MCF 10A (cell line): Measurements from ENCODE around the gene MTFMT. TPM values are rescaled to one million over a fixed set of nuclear protein-coding genes. Genes with fewer than 3 reads are reported as not detected.
"Not testable (repeated sequence)": the region's sequence is repeated elsewhere in the genome, so short reads cannot be mapped to it uniquely, and the experiment has no call there.

Experiments
- BruUV-seq: library from RNA; stranded (reverse); fragments of 400-500 nt; replicated peaks from 2 replicates; lab custom pipeline; 2021; lab: Mats Ljungman, UMichigan
- CTCF ChIA-PET: fragments of 300-600 bp; sonication (Branson Sonifier 250); formaldehyde crosslinking; extraction: SDS; loops from one replicate; lab custom pipeline; 2021; ENCODE audit warnings: antibody characterized with exemption, inconsistent platforms; lab: Yijun Ruan, JAX
- POLR2A ChIA-PET: fragments of 300-600, 350-650 bp; sonication (Branson Sonifier 250); formaldehyde crosslinking; extraction: SDS; loops from one replicate; lab custom pipeline; 2020; ENCODE audit warnings: antibody characterized with exemption, inconsistent platforms; lab: Yijun Ruan, JAX
- DNase-seq: peaks from one replicate; pipeline ENCODE4 v3.0.0-alpha.2; 2018; ENCODE audit not compliant: unreplicated experiment
- H3K27ac Mint-ChIP-seq: one replicate; pipeline ENCODE4 v1.8.0; 2022; ENCODE audit warnings: mild to moderate bottlenecking, low read depth, mixed read lengths; ENCODE audit not compliant: unreplicated experiment
- H3K27me3 Mint-ChIP-seq: one replicate; pipeline ENCODE4 v1.8.0; 2022; ENCODE audit warnings: mixed read lengths; ENCODE audit not compliant: insufficient read depth, unreplicated experiment
- H3K36me3 Mint-ChIP-seq: one replicate; pipeline ENCODE4 v1.8.0; 2022; ENCODE audit warnings: mild to moderate bottlenecking, moderate library complexity, mixed read lengths; ENCODE audit not compliant: insufficient read depth, unreplicated experiment
- H3K4me1 Mint-ChIP-seq: one replicate; pipeline ENCODE4 v1.8.0; 2022; ENCODE audit warnings: mixed read lengths; ENCODE audit not compliant: insufficient read depth, unreplicated experiment
- H3K4me3 Mint-ChIP-seq: one replicate; pipeline ENCODE4 v1.8.0; 2022; ENCODE audit warnings: mild to moderate bottlenecking, moderate library complexity, mixed read lengths; ENCODE audit not compliant: unreplicated experiment
- H3K9me3 Mint-ChIP-seq: one replicate; pipeline ENCODE4 v1.8.0; 2022; ENCODE audit warnings: mixed read lengths; ENCODE audit not compliant: unreplicated experiment
- CTCF ChIP-seq: fragments of 200-600 bp; IDR thresholded peaks from one replicate; pipeline ENCODE4 v1.8.0; 2022; ENCODE audit warnings: antibody characterized with exemption, mild to moderate bottlenecking; ENCODE audit not compliant: unreplicated experiment
- intact Hi-C: fragments of 100-400 bp; cut with micrococcal nuclease; formaldehyde crosslinking; loops from 2 replicates; pipeline ENCODE4 v1.14.1; 2022
- total RNA-seq: library from RNA; stranded (reverse); gene quantifications from 2 replicates; pipeline ENCODE4 v1.2.3, GENCODE V29; 2022

MTFMT gene
- total RNA-seq, 1 experiment from 2014 or later: 15.9 TPM

- DNase-seq: no peak
- H3K9me3 Mint-ChIP-seq: no peaks in the 10 kb centered on the region
- no peaks in the 10 kb centered on the region for H3K27me3 Mint-ChIP-seq
- no peak for TF ChIP-seq CTCF
- no peak within 1 kb of the TSS for H3K4me3 Mint-ChIP-seq
- no peaks in the 10 kb centered on the region for H3K4me1 Mint-ChIP-seq
- ChIA-PET POLR2A (no interaction called here), CTCF (interaction anchor here (0.6 kb wide), 1 partner anchor 9 kb away, joined by 4 read pairs; the partner anchor contains the start of gene RASL12)
- intact Hi-C loops: no loop called here
- no peak within 1 kb of the TSS for H3K27ac Mint-ChIP-seq
- BruUV-seq: no TSS peak
- H3K36me3 Mint-ChIP-seq: no peaks in the 10 kb centered on the region
Observed at GRCh38 chr15:65076486-65077290, 47.2 kb upstream of the MTFMT start, which contains the start of gene KBTBD13. Gene KBTBD13 (plus strand): TSS chr15:65076746. CDS start chr15:65076816, 70 bp downstream.

- BruUV-seq, H3K36me3 Mint-ChIP-seq, H3K4me3 Mint-ChIP-seq, H3K4me1 Mint-ChIP-seq, H3K27me3 Mint-ChIP-seq, H3K9me3 Mint-ChIP-seq, DNase-seq, intact Hi-C loops, H3K27ac Mint-ChIP-seq, POLR2A ChIA-PET: not testable (repeated sequence)
- CTCF ChIA-PET: interaction anchor here (0.6 kb wide), 1 partner anchor 8 kb away, joined by 4 read pairs; the partner anchor contains the start of gene RASL12
Observed at GRCh38 chr15:65075607-65076395, 46.4 kb upstream of the MTFMT start.

- H3K4me3 Mint-ChIP-seq, DNase-seq, CTCF ChIA-PET, POLR2A ChIA-PET, H3K9me3 Mint-ChIP-seq, H3K27me3 Mint-ChIP-seq, H3K36me3 Mint-ChIP-seq, BruUV-seq, intact Hi-C loops, H3K4me1 Mint-ChIP-seq, H3K27ac Mint-ChIP-seq: not testable (repeated sequence)
Observed at GRCh38 chr15:65074946-65075345, 45.5 kb upstream of the MTFMT start.

GRCh38 chr15:65072617-65073016 lies 43.2 kb upstream of the MTFMT start:
- no peak for DNase-seq
- Mint-ChIP-seq H3K27ac (no peak overlapping the region), H3K27me3 (peaks cover 11% of the 10 kb centered on the region), H3K4me1 (no peaks in the 10 kb centered on the region), H3K9me3 (no peaks in the 10 kb centered on the region), H3K36me3 (no peaks in the 10 kb centered on the region), H3K4me3 (no peak overlapping the region)
- no peak for TF ChIP-seq CTCF
- intact Hi-C loops: no loop called here
- ChIA-PET CTCF (no interaction called here), POLR2A (no interaction called here)
- BruUV-seq: no TSS peak

- peaks cover 17% of the 10 kb centered on the region for H3K27me3 Mint-ChIP-seq
- intact Hi-C loops: no loop called here
- no peak for TF ChIP-seq CTCF
- H3K27ac Mint-ChIP-seq: no peak overlapping the region
- no peak overlapping the region for H3K4me3 Mint-ChIP-seq
- no peaks in the 10 kb centered on the region for H3K9me3 Mint-ChIP-seq
- BruUV-seq: no TSS peak
- peaks cover 5% of the 10 kb centered on the region for H3K4me1 Mint-ChIP-seq
- H3K36me3 Mint-ChIP-seq: no peaks in the 10 kb centered on the region
- ChIA-PET CTCF (no interaction called here), POLR2A (no interaction called here)
- no peak for DNase-seq
Observed at GRCh38 chr15:65072027-65072426, 42.6 kb upstream of the MTFMT start.
